Hepatocyte (in vitro differentiated cells): ENCODE measurements around the gene CCNI. TPM values are rescaled to one million over a fixed set of nuclear protein-coding genes. Genes with fewer than 3 reads are reported as not detected.

Source experiments
- DNase-seq: peaks from one replicate; pipeline ENCODE4 v3.0.0-alpha.2; 2016; ENCODE audit warnings: low spot score
- H2AFZ ChIP-seq: fragments of 200-600 bp; sonication (generic); 2 replicates; pipeline ENCODE4 v1.6.0; 2016; ENCODE audit warnings: antibody characterized with exemption, mild to moderate bottlenecking
- H3K27ac ChIP-seq: fragments of 200-600 bp; sonication (generic); 2 replicates; pipeline ENCODE4 v1.5.1; 2016; ENCODE audit warnings: mild to moderate bottlenecking
- H3K27me3 ChIP-seq: fragments of 200-600 bp; sonication (generic); 2 replicates; pipeline ENCODE4 v1.6.1; 2016
- H3K36me3 ChIP-seq: fragments of 200-600 bp; sonication (generic); replicated peaks from 2 replicates; pipeline ENCODE4 v1.5.1; 2016; ENCODE audit warnings: low read depth; ENCODE audit not compliant: insufficient read depth
- H3K4me1 ChIP-seq: fragments of 200-600 bp; sonication (generic); 2 replicates; pipeline ENCODE4 v1.5.1; 2016; ENCODE audit warnings: mild to moderate bottlenecking, moderate library complexity; ENCODE audit not compliant: insufficient read depth
- H3K4me2 ChIP-seq: fragments of 200-600 bp; sonication (generic); 2 replicates; pipeline ENCODE4 v1.6.0; 2016
- H3K4me3 ChIP-seq: fragments of 200-600 bp; sonication (generic); 2 replicates; pipeline ENCODE4 v1.5.1; 2016; ENCODE audit warnings: mild to moderate bottlenecking
- H3K79me2 ChIP-seq: fragments of 200-600 bp; sonication (generic); 2 replicates; pipeline ENCODE4 v1.6.0; 2017; ENCODE audit warnings: mild to moderate bottlenecking
- H3K9me2 ChIP-seq: fragments of 200-600 bp; sonication (generic); replicated peaks from 2 replicates; pipeline ENCODE4 v1.6.0; 2017; ENCODE audit warnings: mild to moderate bottlenecking; ENCODE audit not compliant: insufficient read depth
- H3K9me3 ChIP-seq: fragments of 200-600 bp; sonication (generic); 2 replicates; pipeline ENCODE4 v1.5.1; 2016; ENCODE audit warnings: low read depth, mild to moderate bottlenecking
- H4K20me1 ChIP-seq: fragments of 200-600 bp; sonication (generic); 2 replicates; pipeline ENCODE4 v1.6.0; 2016; ENCODE audit warnings: mild to moderate bottlenecking; ENCODE audit not compliant: insufficient read depth, poor library complexity, severe bottlenecking
- CTCF ChIP-seq: fragments of 200-600 bp; sonication (generic); IDR thresholded peaks from 2 replicates; pipeline ENCODE4 v1.5.1; 2016; ENCODE audit warnings: antibody characterized with exemption, mild to moderate bottlenecking; ENCODE audit not compliant: poor library complexity
- EZH2 ChIP-seq: fragments of 200-600 bp; sonication (generic); IDR thresholded peaks from 2 replicates; pipeline ENCODE4 v1.6.1; 2016; ENCODE audit warnings: antibody characterized with exemption, mild to moderate bottlenecking, borderline replicate concordance
- EZH2phosphoT487 ChIP-seq: fragments of 200-600 bp; sonication (generic); IDR thresholded peaks from one replicate; pipeline ENCODE4 v1.6.1; 2018; ENCODE audit warnings: antibody characterized with exemption, mild to moderate bottlenecking, low read depth, moderate library complexity; ENCODE audit not compliant: unreplicated experiment, severe bottlenecking
- WGBS: methylation state at CpG from one replicate; pipeline ENCODE4 v1.1.6; 2016; ENCODE audit warnings: low lambda C conversion rate; ENCODE audit errors: missing lambda C conversion rate; 5-methylcytosine and 5-hydroxymethylcytosine counted together
- polyA plus RNA-seq: library from polyadenylated mRNA; unstranded; fragments of >200 nt; fragmentation: Nextera tagmentation; extraction: Ambion mirVana; gene quantifications from 2 replicates; pipeline ENCODE4 v1.2.1, GENCODE V29; 2016
- total RNA-seq: library from RNA; depleted of rRNA; stranded (reverse); fragments of >200 nt; gene quantifications from 2 replicates; pipeline ENCODE4 v1.2.3, GENCODE V29; 2014

Gene CCNI
- total and polyA plus RNA-seq, 2 experiments from 2014 or later = 160 to 212 TPM

GRCh38 chr4:77020017-77020416 lies 55.8 kb downstream of the CCNI start:
- Histone ChIP-seq H3K4me3 (no peak overlapping the region), H3K36me3 (no peaks in the 10 kb centered on the region), H3K9me3 (no peaks in the 10 kb centered on the region), H3K4me1 (peaks cover 20% of the 10 kb centered on the region), H3K27me3 (no peaks in the 10 kb centered on the region), H3K9me2 (no peaks in the 10 kb centered on the region), H3K27ac (no peak overlapping the region), H4K20me1 (no peaks in the 10 kb centered on the region), H3K4me2 (no peak overlapping the region), H3K79me2 (no peaks in the 10 kb centered on the region), H2AFZ (no peak overlapping the region)
- no peak for TF ChIP-seq EZH2
- TF ChIP-seq EZH2phosphoT487 = no peak
- no peak for TF ChIP-seq CTCF
- no peak for DNase-seq
- 90% methylated on average over 3 of the region's 3 CpGs for WGBS

DNA sequence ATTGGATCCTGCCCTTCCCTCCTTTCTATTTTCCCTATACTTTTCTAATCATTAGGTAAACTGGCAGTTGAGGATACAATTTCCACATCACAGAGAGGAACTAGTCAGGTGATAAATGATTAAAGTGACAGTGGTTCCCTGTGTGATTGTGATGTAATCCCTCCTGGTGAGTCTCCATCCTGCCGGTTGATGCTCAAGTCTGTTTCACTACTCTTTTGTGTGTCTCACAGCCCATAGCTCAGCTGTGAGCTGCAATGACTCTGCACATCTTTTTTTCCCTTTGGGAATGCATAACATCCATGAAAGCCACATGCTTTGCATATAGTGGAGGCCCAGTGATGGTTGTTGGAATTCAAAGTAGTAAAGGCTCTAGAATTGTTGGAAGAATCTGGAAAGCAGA lies 60.4 kb downstream of the CCNI start:
- Histone ChIP-seq H3K4me3 (no peak overlapping the region), H3K9me2 (no peaks in the 10 kb centered on the region), H3K27ac (no peak overlapping the region), H3K79me2 (peaks cover 2% of the 10 kb centered on the region), H3K36me3 (no peaks in the 10 kb centered on the region), H3K4me1 (no peaks in the 10 kb centered on the region), H3K9me3 (no peaks in the 10 kb centered on the region), H3K27me3 (no peaks in the 10 kb centered on the region), H2AFZ (no peak overlapping the region), H4K20me1 (no peaks in the 10 kb centered on the region), H3K4me2 (no peak overlapping the region)
- TF ChIP-seq EZH2phosphoT487 (no peak), EZH2 (no peak), CTCF (no peak)
- DNase-seq = no peak
- WGBS = 45% methylated on average over 1 of the region's 1 CpG

- H3K9me2 ChIP-seq = no peaks in the 10 kb centered on the region
- no peaks in the 10 kb centered on the region for H3K9me3 ChIP-seq
- no peak overlapping the region for H3K4me3 ChIP-seq
- H3K79me2 ChIP-seq = peaks cover 2% of the 10 kb centered on the region
- H3K36me3 ChIP-seq = no peaks in the 10 kb centered on the region
- TF ChIP-seq EZH2 (no peak), CTCF (no peak), EZH2phosphoT487 (no peak)
- H3K27ac ChIP-seq = no peak overlapping the region
- H2AFZ ChIP-seq = no peak overlapping the region
- no peaks in the 10 kb centered on the region for H3K4me1 ChIP-seq
- no peaks in the 10 kb centered on the region for H4K20me1 ChIP-seq
- no peak overlapping the region for H3K4me2 ChIP-seq
- no peaks in the 10 kb centered on the region for H3K27me3 ChIP-seq
- DNase-seq = no peak
- WGBS = 90% methylated on average over 1 of the region's 1 CpG
Observed at GRCh38 chr4:77014256-77014655, 61.5 kb downstream of the CCNI start.

DNA sequence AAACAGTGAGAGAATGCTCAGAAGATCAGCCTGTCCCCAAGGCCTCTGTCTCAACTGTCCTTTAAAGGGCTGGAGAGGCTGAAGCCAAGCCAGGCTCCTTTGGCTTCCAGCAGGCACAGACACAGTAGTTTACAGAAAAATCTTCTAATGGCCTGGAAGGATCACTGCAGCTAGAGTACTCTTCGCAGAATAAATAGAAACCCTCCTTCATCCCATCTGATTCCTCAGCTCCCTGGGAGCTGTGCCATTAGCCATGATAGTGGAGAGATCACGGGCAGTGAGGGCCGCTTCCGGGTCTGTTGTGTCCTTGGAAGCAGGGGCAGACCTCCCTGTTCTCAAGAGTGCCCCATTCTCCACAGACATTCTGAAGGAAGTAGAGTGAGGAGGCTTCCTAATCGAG lies 63.1 kb downstream of the CCNI start:
- Histone ChIP-seq H3K27ac (peak overlapping the region; percentile 15), H3K9me3 (no peaks in the 10 kb centered on the region), H3K27me3 (no peaks in the 10 kb centered on the region), H4K20me1 (no peaks in the 10 kb centered on the region), H3K4me2 (no peak overlapping the region), H3K36me3 (no peaks in the 10 kb centered on the region), H2AFZ (no peak overlapping the region), H3K4me3 (no peak overlapping the region), H3K9me2 (no peaks in the 10 kb centered on the region), H3K79me2 (peaks cover 11% of the 10 kb centered on the region), H3K4me1 (peaks cover 2% of the 10 kb centered on the region)
- WGBS = 73% methylated on average over 5 of the region's 5 CpGs
- DNase-seq = no peak
- TF ChIP-seq EZH2phosphoT487 = no peak
